HCEC 1CT (cell line): ENCODE measurements around the gene PHYKPL.
"Not testable (repeated sequence)": the region's sequence is repeated elsewhere in the genome, so short reads cannot be mapped to it uniquely, and the experiment has no call there.

ENCODE experiments used
- DNase-seq: peaks from one replicate; pipeline ENCODE4 v3.0.0-alpha.2; 2017

PHYKPL gene

DNA sequence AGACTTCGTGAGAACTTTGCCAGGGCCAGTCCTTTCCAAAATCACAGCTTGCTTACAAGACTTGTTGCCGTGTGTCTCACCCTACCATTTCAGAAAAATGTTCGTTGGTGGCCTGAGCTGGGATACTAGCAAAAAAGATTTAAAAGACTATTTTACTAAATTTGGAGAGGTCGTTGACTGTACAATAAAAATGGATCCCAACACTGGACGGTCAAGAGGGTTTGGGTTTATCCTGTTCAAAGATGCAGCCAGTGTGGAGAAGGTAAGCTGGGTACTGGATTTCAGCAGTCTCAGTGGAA, 26.9 kb downstream of the PHYKPL start:
- DNase-seq = no peak

DNA sequence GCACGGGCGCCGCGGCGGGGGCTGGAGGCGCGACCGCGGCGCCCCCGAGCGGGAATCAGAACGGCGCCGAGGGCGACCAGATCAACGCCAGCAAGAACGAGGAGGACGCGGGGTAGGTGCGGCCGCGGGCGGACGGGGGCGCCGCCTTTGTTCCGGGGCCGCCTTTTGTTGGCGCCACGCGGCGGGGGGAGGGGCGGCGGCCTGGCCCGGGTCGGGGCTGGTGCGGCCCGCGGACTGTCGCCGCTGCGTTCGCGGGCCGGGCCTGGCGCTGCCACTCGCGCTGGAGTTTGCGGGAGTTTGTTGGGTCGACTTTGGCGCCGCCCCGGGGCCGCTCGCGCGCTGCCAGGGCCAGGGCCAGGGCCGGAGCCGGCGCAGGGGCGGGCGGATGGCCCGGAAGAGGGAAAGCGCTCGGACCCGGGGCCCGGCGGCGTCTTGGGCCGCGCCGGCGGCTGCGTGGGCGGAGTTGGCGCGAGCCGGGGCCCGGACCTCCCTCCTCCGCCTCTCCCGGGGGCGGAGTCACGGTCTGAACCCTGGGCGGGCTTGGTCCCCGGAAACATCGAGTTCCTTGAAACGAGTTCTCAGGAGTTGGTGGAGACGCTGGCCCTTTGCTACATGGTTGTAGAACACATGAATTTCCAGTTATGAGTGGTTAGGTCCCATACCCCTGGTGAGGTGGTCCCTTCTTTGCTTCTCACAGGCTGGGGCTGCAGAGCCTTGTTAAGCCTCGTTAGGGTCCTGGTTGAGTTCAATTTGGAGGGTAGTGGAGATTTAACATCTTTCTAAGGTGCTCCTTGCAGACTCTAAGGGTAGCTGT, 27.5 kb downstream of the PHYKPL start:
- peak; percentile 78 for DNase-seq

DNA sequence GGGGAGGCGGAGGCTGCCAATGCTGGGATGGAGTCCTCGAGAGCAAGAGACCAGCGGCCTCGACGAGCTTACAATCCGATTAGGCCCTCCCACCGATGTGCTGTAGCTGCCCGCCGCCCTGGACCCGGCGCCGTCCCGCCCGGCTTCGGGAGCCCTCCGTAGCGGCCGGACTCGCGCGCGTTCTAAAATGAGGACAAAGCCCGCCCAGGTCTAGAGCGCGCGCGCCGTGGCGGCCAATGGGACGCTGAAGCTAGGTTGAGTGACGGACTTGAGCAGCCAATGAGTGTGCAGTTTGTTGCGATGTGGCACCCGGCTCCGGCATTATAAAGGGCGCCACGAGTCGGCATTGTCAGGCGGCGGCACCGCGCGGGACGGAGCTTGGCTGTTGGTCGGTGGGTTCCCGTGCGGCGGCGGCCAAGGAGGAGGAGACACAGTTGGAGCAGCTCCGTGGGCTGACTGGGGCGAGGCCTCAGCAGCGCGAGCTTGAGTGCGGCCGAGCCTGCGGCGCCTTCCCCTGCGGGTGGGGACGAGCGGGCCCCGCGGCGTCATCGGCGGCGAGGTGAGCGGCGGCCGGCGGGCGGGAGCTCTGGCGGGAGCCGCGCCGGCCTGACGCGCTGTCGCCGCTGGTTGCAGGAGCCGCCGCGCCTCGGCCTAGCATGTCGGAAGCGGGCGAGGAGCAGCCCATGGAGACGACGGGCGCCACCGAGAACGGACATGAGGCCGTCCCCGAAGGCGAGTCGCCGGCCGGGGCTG, 28.2 kb downstream of the PHYKPL start, which contains the start of gene HNRNPAB:
Gene HNRNPAB (plus strand): TSS at position 352 of the 753 bp plus-strand sequence. CDS start 305 bp downstream, at position 657.
- peak; percentile 92 for DNase-seq

DNA sequence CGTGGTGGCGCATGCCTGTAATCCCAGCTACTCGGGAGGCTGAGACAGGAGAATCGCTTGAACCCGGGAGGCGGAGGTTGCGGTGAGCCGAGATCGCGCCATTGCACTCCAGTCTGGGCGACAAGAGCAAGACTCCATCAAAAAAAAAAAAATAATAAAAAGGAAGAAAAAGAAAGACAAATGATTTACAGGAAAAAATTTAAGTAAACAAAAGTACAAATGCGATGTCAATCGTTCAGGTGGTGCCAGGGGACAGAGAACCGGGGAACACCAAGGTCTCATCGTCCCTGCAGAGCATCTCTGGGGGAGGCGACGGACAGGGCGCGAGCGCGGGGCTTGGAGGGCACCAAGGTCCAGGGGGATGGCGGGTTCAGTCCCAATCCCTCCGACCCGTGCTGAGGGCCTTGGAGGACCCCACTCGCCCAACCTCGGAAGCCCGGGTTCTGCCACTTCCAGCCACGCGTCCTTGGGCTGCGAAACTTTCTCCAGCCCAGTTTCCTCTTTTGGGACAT, 28.9 kb downstream of the PHYKPL start:
- DNase-seq = no peak

DNA sequence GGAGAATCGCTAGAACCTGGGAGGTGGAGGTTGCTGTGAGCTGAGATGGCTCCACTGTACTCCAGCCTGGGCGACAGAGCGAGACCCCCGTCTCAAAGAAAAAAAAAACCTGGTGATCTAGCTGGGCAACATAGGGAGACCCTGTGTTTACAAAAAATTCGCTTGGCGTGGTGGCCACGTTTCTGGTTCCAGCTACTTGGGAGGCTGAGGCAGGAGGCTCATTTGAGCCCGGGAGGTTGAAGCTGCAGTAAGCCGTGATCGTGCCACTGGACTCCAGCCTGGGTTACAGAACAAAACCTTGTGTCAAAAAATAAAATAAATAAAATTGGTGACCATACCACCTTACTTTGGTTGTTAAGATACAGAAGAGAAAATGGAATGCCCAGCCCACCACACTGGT, 30.1 kb downstream of the PHYKPL start:
- DNase-seq = no peak

DNA sequence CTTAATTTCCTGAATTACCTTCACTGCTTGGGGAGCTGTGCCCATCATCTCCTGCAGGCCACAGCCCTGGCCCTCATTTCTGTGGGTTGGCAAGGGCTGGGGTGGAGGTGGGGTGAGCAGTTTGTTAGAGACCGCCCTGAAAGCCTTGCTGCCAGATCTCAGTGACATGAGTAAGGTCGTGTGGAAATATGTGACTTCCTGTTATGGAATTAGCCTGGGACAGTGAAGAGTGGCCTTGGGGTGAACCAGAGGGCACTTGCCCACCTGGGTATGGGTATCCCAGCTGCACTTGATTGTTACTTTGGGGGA, 30.7 kb downstream of the PHYKPL start:
- DNase-seq = no peak

DNA sequence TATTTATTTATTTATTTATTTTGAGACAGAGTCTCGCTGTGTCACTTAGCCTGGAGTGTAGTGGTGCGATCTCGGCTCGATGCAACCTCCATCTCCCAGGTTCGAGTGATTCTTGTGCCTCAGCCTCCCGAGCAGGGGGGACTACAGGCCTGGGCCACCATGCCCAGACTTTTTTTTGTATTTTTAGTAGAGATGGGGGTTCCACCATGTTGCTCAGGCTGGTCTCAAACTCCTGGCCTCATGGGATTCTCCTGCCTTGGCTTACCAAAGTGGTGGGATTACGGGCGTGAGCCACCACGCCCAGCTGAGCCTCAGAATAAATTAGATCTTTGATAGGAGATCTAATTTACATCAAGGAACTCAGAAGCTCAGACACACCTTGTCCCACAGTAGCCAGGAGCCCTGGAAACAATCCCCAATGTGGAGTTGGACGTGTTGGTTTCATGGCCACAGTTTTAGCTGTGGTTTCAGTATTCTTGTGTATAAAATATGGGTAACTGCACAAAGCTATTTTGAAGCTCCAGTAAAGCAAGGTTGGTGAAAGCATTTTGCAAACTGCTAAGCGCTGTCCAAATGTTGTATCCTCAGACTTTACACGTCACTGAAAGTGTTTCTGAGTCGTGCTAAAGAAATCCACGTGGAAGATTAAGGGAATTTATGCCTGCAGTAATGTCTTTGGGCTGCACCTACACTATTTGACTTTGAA, 31.2 kb downstream of the PHYKPL start:
- DNase-seq = peak; percentile 34

DNA sequence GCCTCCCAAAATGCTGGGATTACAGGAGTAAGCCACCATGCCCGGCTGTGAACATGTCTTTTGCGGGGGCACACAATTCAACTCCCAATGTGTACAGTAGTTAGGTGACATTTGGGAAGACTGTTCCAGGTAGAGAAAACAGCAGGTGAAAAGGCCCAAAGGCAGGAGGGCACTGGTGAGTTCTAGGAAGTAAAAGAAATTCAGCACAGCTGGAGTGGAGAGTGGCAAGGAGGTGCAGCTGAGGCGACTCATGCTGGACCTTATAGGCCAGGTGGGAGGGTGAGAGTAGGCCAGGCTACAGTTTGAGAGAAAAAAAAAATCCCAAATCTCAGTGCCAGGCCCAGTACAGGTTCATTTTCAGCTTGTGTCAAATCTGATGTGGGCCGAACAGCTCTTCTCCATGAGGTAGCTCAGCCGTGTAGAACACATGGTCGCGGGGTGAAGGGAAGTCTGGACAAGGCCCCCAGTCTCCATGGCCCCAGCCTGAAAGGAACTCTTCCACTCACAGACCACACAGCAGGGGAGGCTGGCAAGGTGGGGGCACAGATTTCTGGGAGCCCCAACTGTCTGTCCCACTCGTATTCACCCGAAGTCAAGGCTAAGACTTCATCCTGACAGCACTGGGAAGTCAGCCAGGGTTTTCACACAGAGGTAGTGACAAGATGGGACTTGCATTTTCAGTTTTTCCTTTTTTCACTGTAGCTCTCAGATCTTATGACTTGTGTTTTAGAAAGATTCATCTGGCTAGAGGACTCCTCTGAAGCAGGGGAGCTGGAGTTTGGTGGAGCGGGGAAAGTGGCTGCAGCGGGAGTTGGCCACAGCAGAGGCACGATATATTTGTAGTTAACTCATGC, 32.8 kb downstream of the PHYKPL start:
- no peak for DNase-seq

DNA sequence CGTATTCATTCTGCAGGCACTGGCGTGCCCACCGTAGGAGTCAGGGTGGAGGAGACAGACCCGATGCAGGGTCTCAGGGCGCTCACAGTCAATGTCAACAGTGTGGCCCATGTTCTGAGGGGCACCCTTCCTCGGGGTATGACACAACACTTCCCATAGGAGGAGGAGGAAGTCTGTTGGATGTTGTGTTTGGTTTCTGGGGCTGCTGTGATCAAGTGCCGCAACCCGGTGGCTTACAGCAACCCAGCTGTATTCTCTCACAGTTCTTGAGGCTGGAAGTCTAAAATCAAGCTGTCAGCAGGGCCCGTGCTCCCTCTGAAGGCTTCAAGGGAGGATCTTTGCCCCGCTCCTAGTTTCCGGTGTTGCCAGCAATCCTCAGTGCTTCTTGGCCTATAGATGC, 33.9 kb downstream of the PHYKPL start:
- DNase-seq = no peak

DNA sequence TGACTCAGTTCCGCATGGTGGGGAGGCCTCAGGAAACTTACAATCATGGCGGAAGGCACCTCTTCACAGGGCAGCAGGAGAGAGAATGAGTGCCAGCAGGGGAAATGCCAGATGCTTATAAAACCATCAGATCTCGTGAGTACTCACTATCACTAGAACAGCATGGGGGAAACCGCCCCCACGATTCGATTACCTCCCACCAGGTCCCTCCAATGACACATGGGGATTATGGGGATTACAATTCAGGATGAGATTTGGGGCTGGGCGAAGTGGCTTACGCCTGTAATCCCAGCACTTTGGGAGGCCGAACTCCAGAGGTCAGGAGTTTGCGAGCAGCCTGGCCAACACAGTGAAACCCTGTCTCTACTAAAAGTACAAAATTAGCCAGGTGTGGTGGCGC, 34.5 kb downstream of the PHYKPL start:
- not testable (repeated sequence) for DNase-seq

DNA sequence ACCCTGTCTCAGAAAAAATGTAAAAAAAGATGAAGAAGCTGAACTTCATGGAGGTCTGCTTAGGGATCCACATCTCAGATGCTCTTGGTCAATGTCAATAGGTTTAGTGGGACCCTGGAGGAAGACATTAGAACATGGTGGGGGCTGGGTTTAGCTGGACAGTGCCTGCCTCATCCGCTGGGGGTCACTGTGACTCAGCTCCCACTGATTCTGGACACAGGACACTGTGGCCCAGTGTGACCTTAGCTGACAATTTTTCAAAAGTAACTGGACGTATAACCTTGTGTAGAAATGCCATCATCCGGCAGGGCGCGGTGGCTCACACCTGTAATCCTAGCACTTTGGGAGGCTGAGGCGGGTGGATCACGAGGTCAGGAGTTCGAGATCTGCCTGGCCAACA, 35.6 kb downstream of the PHYKPL start:
- no peak for DNase-seq

DNA sequence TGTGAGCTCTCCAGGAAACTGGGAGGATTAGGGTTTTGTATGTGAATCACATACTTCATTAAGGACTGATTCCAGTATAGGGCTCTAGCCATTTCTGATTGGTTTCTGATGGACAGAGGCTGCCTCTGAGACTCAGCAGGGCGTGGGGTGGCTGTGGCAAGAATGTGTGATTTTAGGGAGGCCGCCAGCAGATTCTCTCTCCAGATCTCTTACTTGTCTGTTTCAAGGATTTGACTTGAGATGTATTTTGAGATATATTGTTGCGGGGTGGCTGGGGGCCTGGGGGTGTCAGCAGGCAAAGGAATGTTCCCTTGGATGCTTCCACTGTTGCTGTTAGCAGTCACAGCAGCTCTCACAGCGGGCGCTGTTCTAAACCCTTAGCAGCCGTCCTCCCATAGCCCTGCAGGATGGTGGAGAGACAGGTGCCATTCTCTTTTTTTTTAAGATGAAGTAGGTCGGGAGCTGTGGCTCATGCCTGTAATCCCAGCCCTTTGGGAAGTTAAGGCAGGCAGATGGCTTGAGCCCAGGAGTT, 36.3 kb downstream of the PHYKPL start:
- no peak for DNase-seq

DNA sequence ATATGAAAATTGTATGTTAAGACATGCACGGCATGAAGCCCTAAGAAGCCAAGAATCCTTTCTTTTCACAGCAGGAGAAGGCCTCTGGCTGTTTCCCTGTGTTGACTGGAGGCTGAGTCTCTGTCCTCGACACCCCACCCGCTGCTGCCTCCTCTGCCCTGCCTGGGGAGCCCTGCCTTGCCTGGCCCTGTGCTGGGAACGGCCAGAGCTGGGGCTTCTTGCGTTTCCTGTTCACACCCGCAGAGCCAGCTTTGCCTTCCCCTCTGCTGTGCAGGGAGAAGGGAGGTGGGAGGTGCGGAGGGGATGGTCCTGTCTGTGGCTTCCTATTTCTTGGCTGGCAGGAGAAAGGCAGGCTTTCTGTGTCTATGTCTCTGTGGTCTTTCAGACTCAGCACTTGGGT, 38.6 kb downstream of the PHYKPL start:
- DNase-seq = no peak

DNA sequence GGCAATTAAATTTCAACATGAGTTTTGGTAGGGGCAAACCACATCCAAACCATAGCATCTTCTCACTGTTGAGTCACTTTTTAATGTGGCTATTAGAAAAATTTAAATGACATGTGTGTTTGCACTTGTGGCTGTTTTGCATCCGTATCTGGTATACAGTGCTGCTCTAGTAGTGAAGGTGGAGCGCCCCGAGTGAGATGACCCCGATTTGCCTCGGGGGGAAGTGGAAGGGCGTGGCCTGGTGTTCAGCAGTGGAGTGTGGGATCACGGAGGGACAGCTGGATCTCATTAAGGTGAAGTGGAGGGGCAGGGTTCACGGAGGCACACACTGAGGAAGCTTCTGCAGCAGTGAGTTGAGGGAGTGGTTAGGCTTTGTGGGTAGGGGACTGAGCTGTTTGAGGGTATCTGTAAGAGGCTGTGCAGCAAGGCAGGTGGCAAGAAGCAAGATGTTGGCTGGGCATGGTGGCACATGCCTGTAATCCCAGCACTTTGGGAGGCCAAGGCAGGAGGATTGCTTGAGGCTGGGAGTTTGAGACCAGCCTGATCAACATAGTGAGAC, 39.3 kb downstream of the PHYKPL start:
- no peak for DNase-seq

DNA sequence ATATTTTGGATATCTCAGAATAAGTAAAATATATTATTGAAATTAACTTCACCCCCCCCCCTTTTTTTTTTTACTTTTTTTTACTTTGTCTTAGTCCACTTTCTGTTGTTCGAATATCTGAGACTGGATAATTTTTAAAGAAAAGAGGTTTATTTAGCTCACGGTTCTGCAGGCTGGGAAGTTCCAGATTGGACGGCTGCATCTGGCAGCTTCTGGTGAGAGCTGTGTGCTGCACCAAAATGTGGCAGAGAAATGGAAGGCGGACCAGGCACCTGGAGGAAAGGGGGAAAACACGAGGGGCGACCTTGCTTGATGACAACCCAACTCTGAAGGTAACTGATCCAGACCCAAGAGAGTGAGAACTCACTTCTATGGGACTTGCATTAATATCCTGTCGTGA, 39.8 kb downstream of the PHYKPL start:
- DNase-seq = no peak

DNA sequence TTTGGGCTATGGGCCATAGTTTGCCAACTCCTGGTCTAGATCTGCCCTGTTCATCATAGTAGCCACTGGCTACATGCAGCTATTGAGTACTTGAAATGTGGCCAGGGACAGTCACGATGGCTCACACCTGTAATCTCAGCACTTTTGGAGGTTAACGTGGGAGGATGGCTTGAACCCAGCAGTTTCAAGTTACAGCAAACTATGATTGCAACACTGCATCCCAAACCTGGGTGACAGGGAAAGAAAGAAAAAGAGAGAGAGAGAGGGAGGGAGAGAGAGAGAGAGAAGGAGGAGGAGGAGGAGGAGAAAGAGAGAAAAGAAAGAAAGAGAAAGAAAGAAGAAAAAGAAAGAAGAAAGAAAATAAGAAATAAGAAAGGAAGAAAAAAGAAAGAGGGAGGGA, 40.4 kb downstream of the PHYKPL start:
- DNase-seq = no peak

DNA sequence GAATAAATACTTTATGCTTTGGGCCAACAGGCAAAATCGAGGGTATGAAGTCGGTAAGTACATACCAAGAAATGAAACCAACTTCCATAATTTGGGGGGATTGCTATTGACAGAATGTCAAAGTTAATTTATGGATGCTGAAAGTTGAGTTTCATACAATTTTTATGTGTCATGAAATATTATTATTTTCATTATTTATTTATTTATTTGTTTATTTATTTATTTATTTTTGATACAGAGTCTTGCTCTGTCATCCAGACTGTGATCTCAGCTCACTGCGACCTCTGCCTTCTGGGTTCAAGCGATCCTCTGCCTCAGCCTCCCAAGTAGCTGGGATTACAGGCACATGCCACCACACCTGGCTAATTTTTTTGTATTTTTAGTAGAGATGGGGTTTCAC, 40.9 kb downstream of the PHYKPL start:
- DNase-seq = no peak

DNA sequence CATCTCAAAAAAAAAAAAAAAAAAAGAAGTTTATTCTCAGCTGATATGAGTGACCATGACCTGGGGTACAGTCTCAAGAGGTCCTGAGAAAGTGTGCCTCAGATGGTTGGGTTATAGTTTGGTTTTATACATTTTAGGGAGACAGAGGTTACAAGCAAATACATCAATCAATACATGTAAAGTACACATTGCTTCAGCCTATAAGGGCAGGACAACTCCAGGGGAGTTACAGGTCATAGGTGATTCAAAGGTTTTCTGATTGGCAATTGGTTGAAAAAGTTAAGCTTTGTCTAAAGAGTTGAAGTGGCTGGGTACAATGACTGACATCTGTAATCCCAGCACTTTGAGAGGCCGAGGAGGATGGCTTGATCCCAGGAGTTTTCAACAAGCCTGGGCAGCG, 43.2 kb downstream of the PHYKPL start:
- DNase-seq = no peak

DNA sequence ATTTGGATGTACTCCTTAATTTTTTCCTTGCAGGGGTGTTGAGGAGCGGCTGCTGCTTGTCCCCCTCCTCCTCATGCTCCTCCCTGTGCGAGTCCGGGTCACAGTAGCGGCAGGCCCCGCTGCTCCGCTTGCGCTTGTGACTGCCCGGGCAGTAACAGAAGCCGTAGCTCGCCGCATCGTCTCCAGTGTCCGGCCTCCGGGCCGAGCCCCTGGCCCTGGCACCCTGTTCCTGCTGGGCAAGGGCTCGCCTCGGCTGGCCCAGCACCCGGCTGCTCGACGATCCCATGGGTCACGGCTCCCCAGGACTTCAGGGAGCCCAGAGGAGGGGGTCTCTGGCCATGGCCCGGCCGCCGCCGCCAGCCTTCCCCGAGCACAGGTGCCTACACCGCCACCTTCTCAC, 45.6 kb downstream of the PHYKPL start, which contains the start of gene GMCL2:
Gene GMCL2 (minus strand): TSS at position 358 of the 400 bp plus-strand sequence. CDS start 72 bp downstream, at position 286.
- DNase-seq = no peak

DNA sequence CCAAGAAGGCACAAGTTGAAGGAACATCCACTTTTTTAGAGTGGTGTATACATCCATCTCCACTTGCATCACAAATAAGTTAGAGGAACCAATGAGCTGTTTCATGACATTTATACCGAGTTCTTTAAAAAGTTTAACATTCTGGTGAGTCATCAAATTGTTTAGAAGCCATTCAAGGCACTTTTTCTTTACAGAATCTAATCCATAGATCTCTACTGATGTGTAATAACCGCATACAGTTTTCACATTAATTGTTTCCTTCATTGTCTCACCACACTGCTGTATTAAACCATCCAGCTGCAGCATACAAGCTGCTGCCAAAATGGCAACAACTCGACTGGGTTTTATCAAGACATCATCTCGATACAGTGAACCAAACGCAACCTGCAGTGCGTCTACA, 46.2 kb downstream of the PHYKPL start:
- peak; percentile 26 for DNase-seq

DNA sequence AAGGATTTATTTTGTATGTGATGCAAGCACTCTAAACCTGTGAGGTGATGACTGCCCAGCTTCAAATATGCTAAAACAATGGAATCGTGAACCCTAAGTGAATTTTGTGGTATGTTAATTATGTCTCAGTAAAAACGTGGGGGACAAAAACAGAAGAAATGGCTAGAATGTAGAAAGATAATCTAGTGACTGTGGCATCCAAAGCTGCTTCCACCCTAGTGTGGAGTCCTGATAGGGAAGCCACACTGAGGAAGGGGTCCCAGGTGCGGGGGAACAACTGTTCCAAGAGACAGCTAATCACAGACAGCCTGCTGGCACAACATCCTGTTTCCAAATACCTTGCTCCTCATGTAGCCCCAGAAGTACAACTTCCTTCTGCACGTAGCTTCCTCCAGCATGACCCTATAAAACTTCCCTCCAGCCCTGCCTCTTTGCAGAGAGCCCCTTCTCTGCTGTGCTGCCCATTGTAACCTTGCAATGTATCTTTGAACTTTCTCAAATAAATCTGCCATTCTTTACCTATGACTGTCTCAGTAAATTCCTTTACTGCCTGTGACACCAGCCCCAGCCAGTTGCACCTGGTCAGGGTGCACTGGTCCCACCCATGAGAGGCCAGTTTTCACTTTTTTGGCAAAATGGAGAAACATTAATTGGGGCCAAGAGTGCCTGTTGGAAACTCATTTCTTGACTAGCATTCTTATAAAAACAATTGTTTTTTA, 50.3 kb downstream of the PHYKPL start:
- no peak for DNase-seq
